GM12801 (cell line): ENCODE measurements around the gene FGFR4.

ENCODE experiments used
- TF ChIP-seq, protein P1 (sequence below): IDR thresholded peaks from one replicate; pipeline ENCODE4 v1.5.1; 2011; ENCODE audit warnings: control low read depth; ENCODE audit not compliant: insufficient read length; ENCODE audit errors: extremely low read depth

Gene FGFR4

DNA sequence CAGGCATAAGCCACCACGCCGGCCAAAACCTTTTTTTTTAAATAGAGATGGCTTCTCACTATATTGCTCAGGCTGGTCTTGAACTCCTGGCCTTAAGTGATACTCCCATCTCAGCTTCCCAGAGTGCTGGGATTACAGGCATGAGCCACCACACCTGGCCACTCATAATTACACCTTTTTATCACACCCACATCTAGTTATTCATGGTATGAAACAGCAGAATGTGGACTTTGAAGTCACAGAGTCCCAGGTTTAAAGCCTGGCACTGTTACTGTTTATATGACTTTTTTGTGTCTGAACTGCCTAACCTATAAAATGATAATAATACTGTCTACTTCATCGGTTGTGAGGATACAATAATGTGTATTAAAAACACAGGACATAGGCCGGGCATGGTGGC, 41.1 kb upstream of the FGFR4 start:
- TF ChIP-seq, protein P1, sequence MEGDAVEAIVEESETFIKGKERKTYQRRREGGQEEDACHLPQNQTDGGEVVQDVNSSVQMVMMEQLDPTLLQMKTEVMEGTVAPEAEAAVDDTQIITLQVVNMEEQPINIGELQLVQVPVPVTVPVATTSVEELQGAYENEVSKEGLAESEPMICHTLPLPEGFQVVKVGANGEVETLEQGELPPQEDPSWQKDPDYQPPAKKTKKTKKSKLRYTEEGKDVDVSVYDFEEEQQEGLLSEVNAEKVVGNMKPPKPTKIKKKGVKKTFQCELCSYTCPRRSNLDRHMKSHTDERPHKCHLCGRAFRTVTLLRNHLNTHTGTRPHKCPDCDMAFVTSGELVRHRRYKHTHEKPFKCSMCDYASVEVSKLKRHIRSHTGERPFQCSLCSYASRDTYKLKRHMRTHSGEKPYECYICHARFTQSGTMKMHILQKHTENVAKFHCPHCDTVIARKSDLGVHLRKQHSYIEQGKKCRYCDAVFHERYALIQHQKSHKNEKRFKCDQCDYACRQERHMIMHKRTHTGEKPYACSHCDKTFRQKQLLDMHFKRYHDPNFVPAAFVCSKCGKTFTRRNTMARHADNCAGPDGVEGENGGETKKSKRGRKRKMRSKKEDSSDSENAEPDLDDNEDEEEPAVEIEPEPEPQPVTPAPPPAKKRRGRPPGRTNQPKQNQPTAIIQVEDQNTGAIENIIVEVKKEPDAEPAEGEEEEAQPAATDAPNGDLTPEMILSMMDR = no peak

DNA sequence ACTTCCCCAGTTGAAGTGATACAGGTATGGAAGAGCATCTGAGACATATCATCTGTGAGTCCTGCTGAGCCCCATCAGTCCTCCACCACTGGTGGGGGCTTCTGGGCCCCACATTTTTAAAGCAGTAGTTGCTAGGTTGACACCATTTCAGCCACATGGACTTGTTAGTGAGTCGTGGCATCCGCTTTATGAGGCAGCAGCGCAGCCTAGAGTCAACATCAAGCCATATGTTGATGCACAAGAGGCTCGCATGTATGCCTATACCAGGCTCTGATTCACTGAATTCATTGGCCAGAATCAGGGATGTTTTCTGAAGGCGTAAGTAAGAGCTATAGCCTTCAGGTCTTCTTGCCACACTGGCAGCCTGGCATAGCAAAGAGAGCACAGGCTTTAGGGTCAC, 37.4 kb upstream of the FGFR4 start:
- TF ChIP-seq, protein P1 = no peak

- TF ChIP-seq, protein P1 = no peak
Measured at GRCh38 chr5:177064500-177065277, 22.0 kb upstream of the FGFR4 start.

DNA sequence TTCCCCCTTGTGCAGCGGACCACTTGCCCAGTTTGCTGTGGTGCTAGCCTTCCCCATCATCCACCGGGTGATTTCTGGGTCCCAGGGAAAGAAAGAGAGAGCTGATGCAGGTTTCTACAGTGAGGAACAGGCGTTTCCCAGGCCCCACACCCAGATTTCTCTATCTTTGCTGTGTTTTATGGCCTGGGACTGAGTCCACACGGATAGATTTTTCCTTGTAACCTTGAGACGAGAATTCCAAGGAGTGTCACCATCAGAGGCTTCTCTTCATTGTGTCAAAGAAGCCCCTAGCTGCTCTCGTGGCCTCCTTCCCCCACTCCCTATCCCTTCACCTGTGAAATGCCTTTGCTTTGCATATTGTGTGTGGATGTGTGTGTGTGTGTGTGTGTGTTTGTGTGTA, 21.2 kb upstream of the FGFR4 start:
- TF ChIP-seq, protein P1 = no peak

- TF ChIP-seq, protein P1 = no peak
Measured at GRCh38 chr5:177066224-177066623, 20.5 kb upstream of the FGFR4 start.

DNA sequence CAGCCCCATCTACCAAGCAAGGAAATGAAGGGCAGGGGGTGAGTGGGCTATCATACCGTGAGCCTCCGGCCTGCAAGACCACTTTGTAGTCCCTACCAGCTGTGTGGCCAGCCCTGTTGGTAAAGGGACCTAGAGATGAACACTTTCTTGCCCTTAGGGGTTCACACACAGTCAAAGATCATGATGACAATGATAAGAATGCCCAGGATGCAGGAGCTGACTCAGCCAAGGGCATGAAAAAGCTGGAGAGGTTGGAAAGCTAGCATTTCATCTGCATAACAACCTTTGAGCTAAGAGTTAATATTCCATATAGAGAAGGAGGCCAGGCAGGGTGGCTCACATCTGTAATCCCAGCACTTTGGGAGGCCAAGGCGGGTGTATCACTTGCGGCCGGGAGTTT, 19.2 kb upstream of the FGFR4 start:
- TF ChIP-seq, protein P1 = no peak

- TF ChIP-seq, protein P1 = no peak
Measured at GRCh38 chr5:177070536-177071191, 16.1 kb upstream of the FGFR4 start.
